Activated CD8-positive, alpha-beta T cell treated with anti-CD3 and anti-CD28 coated beads, Interleukin-2, amount 10 ng/mL, durations not matched to agents 7 days and 5 days (primary cell): ENCODE measurements around the gene TRIP13. TPM values are rescaled to one million over a fixed set of nuclear protein-coding genes. Genes with fewer than 3 reads are reported as not detected.
A peak's percentile ranks its signal among the peaks of the same experiment; 100 is the strongest.

Experiments used
- ATAC-seq: fragments of 150-1000 bp; cut with Tn5 transposase; one replicate; pipeline ENCODE4 v1.10.0; 2021; ENCODE audit warnings: moderate library complexity
- CTCF ChIA-PET: fragments of 350-600 bp; sonication (Branson Sonifier 250); formaldehyde crosslinking; loops from one replicate; lab custom pipeline; 2021; ENCODE audit warnings: antibody characterized with exemption; lab: Charles Lee
- POLR2A ChIA-PET: fragments of 350-600 bp; sonication (Branson Sonifier 250); formaldehyde crosslinking; loops from one replicate; lab custom pipeline; 2021; ENCODE audit warnings: antibody characterized with exemption; lab: Charles Lee
- DNase-seq: peaks from one replicate; pipeline ENCODE4 v3.0.0-alpha.2; 2020
- H3K27ac Mint-ChIP-seq: one replicate; pipeline ENCODE4 v1.8.0; 2021; ENCODE audit warnings: mild to moderate bottlenecking, mixed read lengths
- H3K27me3 Mint-ChIP-seq: one replicate; pipeline ENCODE4 v1.8.0; 2021; ENCODE audit warnings: low read depth, mixed read lengths
- H3K36me3 Mint-ChIP-seq: one replicate; pipeline ENCODE4 v1.8.0; 2021; ENCODE audit warnings: low read depth, mixed read lengths
- H3K4me1 Mint-ChIP-seq: one replicate; pipeline ENCODE4 v1.8.0; 2021; ENCODE audit warnings: low read depth, mixed read lengths
- H3K4me3 Mint-ChIP-seq: one replicate; pipeline ENCODE4 v1.8.0; 2021; ENCODE audit warnings: mild to moderate bottlenecking, mixed read lengths
- H3K9me3 Mint-ChIP-seq: one replicate; pipeline ENCODE4 v1.8.0; 2022; ENCODE audit warnings: mixed read lengths; ENCODE audit not compliant: insufficient read depth
- total RNA-seq, 2 experiments: library from RNA; stranded (reverse); gene quantifications; one replicate each; pipeline ENCODE4 v1.2.3, GENCODE V29; 2021

The TRIP13 gene
- total RNA-seq, 2 experiments from 2014 or later = 38.6 to 42.6 TPM

DNA sequence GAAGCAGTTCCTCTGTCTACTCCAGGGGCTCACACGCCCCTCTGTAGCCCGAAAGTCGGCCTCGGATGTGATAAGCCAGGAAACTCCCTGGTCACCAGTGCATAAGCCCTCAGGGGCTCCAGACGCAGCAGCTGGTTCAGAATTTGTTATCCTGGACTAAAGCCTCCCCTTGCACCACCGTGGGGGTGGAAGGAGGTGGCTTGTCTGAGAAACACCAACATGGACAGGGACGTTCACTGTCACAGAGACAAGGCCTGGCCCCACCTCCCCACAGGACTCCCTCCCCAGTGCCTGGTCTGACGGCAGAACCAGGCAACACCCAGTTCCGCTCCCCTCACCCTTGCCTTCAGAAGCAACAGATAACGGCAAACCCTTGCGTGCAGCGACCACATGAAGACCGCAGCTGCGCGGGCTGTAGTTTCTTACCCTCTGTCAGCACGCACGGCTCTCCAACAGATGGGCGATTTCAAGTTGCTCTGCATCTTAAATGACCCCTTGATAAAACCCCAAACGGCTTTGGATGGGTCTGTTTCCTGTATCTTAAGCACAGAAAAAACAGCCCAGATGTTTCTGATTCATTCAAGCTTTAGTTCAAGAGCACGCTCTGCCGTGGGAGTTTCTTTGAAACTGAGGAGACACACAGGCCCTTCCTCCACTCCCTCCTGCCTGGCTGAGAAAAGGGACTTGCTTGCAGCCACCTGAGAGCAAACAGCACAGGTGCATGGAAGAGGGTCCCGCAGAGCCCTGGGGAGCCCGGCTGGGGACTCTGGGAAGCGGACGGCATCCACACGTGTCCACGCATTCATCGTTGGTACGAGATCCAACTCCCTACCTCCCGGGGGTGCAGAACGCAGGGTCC lies 71.2 kb downstream of the TRIP13 start:
- Mint-ChIP-seq H3K4me3 (peak overlapping the region; percentile 74), H3K36me3 (peaks cover 3% of the 10 kb centered on the region), H3K27ac (peak overlapping the region; percentile 99), H3K4me1 (peaks cover 74% of the 10 kb centered on the region), H3K9me3 (no peaks in the 10 kb centered on the region), H3K27me3 (peaks cover 18% of the 10 kb centered on the region)
- ATAC-seq = peak; percentile 94
- DNase-seq = peak; percentile 86
- CTCF ChIA-PET = interaction anchor here (0.6 to 1.6 kb wide), 4 partner anchors 32 to 46 kb away, joined by 3 to 7 read pairs (median 4); no protein-coding TSS in a partner anchor
- POLR2A ChIA-PET = interaction anchor here (0.6 to 1.1 kb wide), 4 partner anchors 9 to 142 kb away, joined by 3 to 4 read pairs (median 4); no protein-coding TSS in a partner anchor

DNA sequence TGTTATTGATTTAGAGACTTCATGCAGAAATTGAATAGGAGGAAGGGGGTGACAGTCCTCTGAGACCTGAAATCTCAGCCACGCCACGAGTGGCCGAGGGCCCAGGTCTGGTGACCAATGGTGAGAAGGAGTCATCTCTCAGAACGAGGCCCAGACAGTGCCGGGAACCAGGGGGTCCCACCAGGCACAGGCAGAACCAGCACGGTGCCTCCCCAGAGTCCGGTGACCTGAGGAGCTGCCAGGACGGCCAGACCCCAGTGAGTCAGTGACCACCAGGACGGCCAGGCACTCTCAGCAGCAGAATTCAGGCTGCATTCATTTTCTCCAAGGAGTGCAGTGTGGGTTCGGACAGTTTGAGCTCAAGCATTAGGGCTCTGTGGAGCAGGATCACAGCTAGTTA lies 72.1 kb downstream of the TRIP13 start:
- Mint-ChIP-seq H3K27me3 (peaks cover 26% of the 10 kb centered on the region), H3K36me3 (peaks cover 3% of the 10 kb centered on the region), H3K4me1 (peaks cover 78% of the 10 kb centered on the region), H3K27ac (peak overlapping the region; percentile 99), H3K4me3 (peak overlapping the region; percentile 74), H3K9me3 (no peaks in the 10 kb centered on the region)
- ChIA-PET POLR2A (interaction anchor here (0.9 kb wide), 1 partner anchor 26 kb away, joined by 3 read pairs; no protein-coding TSS in a partner anchor), CTCF (interaction anchor here (1.5 to 1.9 kb wide), 3 partner anchors 41 to 45 kb away, joined by 3 to 7 read pairs (median 6); no protein-coding TSS in a partner anchor)
- ATAC-seq (no peak), DNase-seq (no peak)

DNA sequence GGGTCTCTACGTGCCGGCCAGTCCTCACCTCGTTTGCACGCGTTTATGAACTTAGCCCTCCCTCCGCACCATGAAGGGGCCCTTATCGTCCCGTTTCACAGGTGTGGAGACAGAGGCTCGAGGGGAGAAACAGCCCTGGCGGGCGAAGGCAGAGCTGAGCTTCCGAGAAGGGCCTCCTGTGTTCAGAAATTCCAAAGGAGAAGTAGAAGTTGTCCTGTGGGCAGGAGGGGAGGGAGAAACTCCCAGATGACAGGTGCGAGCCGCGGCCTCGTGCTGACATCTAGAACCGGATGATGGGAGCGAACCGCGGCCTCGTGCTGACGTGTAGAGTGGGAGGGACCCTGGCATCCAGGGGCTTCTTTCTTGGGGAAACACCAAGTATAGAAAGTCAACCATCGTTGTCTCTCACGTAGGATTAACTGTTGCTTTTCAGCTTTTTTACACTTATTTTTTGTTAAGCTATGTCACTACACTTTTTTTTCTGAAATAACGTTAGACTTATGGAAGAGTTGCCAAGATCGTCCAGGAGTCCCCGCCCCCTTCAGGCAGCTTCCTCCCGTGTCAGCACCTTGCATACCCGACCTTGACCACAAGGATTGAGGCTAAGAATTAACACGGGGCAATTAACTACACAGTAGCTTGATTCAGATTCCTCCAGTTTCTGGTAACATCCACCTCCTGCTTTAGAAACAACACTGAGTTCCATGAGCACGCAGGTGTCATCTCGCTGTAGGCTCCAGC lies 73.1 kb downstream of the TRIP13 start:
- Mint-ChIP-seq H3K4me1 (peaks cover 71% of the 10 kb centered on the region), H3K27ac (no peak overlapping the region), H3K9me3 (no peaks in the 10 kb centered on the region), H3K36me3 (peaks cover 3% of the 10 kb centered on the region), H3K27me3 (peaks cover 30% of the 10 kb centered on the region), H3K4me3 (no peak overlapping the region)
- ChIA-PET POLR2A (interaction anchor here (0.9 kb wide), 1 partner anchor 25 kb away, joined by 3 read pairs; no protein-coding TSS in a partner anchor), CTCF (interaction anchor here (0.8 to 1.9 kb wide), 4 partner anchors 9 to 45 kb away, joined by 3 to 6 read pairs (median 5); no protein-coding TSS in a partner anchor)
- ATAC-seq = no peak
- DNase-seq = no peak

DNA sequence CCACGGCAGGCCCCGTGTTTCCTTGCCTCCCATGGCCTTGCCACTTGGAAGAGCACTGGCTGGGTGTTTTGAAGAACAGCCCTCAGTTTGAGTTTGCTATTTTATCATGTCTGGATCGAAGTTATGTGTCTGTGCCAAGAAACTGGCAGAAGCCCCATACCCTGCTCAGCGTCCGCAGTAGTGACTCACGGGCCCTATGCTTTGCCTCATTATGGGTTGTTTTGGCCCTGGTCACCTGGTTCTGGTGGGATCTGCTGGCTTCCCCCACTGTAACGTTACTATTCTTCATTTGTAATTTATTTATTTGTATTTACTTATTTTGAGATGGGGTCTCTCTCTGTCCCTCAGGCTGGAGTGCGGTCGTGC lies 73.6 kb downstream of the TRIP13 start:
- DNase-seq (no peak), ATAC-seq (no peak)
- POLR2A ChIA-PET = no interaction called here
- H3K4me3 Mint-ChIP-seq = no peak overlapping the region
- H3K36me3 Mint-ChIP-seq = peaks cover 3% of the 10 kb centered on the region
- peaks cover 68% of the 10 kb centered on the region for H3K4me1 Mint-ChIP-seq
- peaks cover 34% of the 10 kb centered on the region for H3K27me3 Mint-ChIP-seq
- H3K9me3 Mint-ChIP-seq = no peaks in the 10 kb centered on the region
- no peak overlapping the region for H3K27ac Mint-ChIP-seq
- CTCF ChIA-PET = interaction anchor here (0.8 to 1.9 kb wide), 4 partner anchors 10 to 44 kb away, joined by 3 to 6 read pairs (median 5); no protein-coding TSS in a partner anchor

DNA sequence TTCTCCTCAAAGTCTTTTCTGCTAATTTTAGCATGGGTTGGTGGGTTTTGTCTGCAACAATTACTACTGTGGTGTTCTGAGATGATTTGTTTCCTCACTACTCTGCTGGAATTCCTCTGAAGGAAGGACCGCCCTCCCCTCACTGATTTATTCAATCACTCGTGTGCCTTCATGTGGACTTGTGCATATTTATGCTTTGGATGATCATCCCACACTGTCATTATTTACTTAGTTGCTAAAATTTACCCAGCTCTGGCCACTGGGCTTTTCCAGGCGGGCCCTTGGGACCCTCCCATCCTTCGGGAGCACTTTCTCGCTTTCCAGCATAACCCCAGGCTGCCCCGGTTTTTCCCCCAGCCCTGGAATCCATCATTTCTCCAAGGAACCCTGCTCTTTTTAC lies 74.3 kb downstream of the TRIP13 start:
- no peak overlapping the region for H3K27ac Mint-ChIP-seq
- ChIA-PET POLR2A (interaction anchor here (1.1 kb wide), 1 partner anchor 18 kb away, joined by 4 read pairs; no protein-coding TSS in a partner anchor), CTCF (interaction anchor here (1.6 kb wide), 1 partner anchor 10 kb away, joined by 6 read pairs; no protein-coding TSS in a partner anchor)
- no peak for ATAC-seq
- H3K27me3 Mint-ChIP-seq = peaks cover 39% of the 10 kb centered on the region
- peaks cover 3% of the 10 kb centered on the region for H3K36me3 Mint-ChIP-seq
- H3K9me3 Mint-ChIP-seq = no peaks in the 10 kb centered on the region
- H3K4me1 Mint-ChIP-seq = peaks cover 65% of the 10 kb centered on the region
- H3K4me3 Mint-ChIP-seq = no peak overlapping the region
- no peak for DNase-seq

Other genes with a start within 250 kb of the TRIP13 start
- gene TPPP, start 199.5 kb upstream of the TRIP13 start, total RNA-seq = under 1 TPM in 1 of 2 experiments, not detected in 1; 0.08 TPM
- under 1 TPM in 1 of 2 experiments, not detected in 1; 0.10 TPM for gene ZDHHC11B, start 108.2 kb upstream of the TRIP13 start, total RNA-seq
- 10 to 100 TPM; 11.9 to 17.0 TPM for gene ZDHHC11, start 41.9 kb upstream of the TRIP13 start, total RNA-seq
- 10 to 100 TPM; 58.9 to 60.7 TPM for gene BRD9, start 83 bp upstream of the TRIP13 start, total RNA-seq
- gene NKD2, start 115.9 kb downstream of the TRIP13 start, total RNA-seq = 1 to 10 TPM; 1.3 to 3.2 TPM
- gene SLC12A7, start 219.2 kb downstream of the TRIP13 start, total RNA-seq = 100 to 1,000 TPM; 101 to 111 TPM